H1 (cell line): ENCODE data around the gene NCR2. TPM values are rescaled to one million over a fixed set of nuclear protein-coding genes. Genes with fewer than 3 reads are reported as not detected.

ENCODE experiments used
- BACH1 ChIP-seq: IDR thresholded peaks from 2 replicates; pipeline ENCODE4 v1.6.1; 2012; ENCODE audit warnings: low read length, improper control_type of control experiment
- KDM1A ChIP-seq: fragments of 200-600, 300-600 bp; sonication (generic); IDR thresholded peaks from 2 replicates; pipeline ENCODE4 v1.7.1; 2016; ENCODE audit warnings: mild to moderate bottlenecking, low read length, borderline replicate concordance
- TAF1 ChIP-seq: IDR thresholded peaks from 2 replicates; pipeline ENCODE4 v1.6.1; 2011; ENCODE audit warnings: mild to moderate bottlenecking, low read depth, low read length
- polyA plus RNA-seq, 7 experiments: library from polyadenylated mRNA; depleted of rRNA in 3 of 7; stranded (reverse) in 5 of 7; unstranded in 2 of 7; fragments of >200 nt in 5 of 7; fragments of 200-250 nt in 2 of 7; gene quantifications; 1 replicate in 5 of 7; 2 replicates in 1 of 7; 4 replicates in 1 of 7; pipeline versions ENCODE4 v1.2.1 to v1.2.3, GENCODE V29; 2011 to 2013; ENCODE audit warnings: missing spikeins in 2 of 7, mixed read lengths in 2 of 7
- total RNA-seq: library from RNA; stranded (reverse); fragmentation: NEBNext Ultra II Directional; extraction: Animal tissue kit (Norgen Biotek cat#: 25700); gene quantifications from 2 replicates; pipeline ENCODE4 v1.2.1, GENCODE V29; 2021

The NCR2 gene
- total and polyA plus RNA-seq, 2 of the 8 experiments (the other 6 are each of a cell fraction or from before 2014, with no cell fraction given) = not detected

DNA sequence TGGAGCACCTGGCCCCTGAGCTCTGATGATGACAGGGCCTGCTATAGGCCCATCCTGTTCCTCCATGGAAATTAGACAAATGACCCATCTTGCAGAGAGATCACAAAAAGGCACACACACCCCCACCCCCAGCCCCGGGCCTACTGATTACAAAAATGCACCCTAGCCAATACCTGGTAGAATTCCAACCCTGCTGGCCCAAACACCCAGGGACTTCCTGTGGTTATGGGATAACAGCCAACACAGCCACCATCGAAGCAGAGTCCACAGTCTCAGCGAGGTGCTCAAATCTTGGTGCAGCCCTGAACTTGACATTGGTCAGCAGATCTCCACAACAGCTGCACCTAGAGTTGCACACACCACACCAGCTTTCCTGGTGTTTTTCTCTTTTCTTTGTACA, 17.0 kb downstream of the NCR2 start (continued):
- TF ChIP-seq KDM1A = no peak
- TF ChIP-seq BACH1 = no peak
- no peak for TF ChIP-seq TAF1
- TF ChIP-seq, all 59 proteins: peak for 0
